GM06990 (cell line): ENCODE measurements around the gene RASSF8.

Experiments
- DNase-seq: peaks from one replicate; pipeline ENCODE4 v3.0.0-alpha.2; 2011; ENCODE audit not compliant: insufficient read length; ENCODE audit errors: extremely low read depth
- H3K27me3 ChIP-seq: replicated peaks from 2 replicates; pipeline ENCODE4 v1.6.0; 2011; ENCODE audit warnings: low read length; ENCODE audit not compliant: control insufficient read depth, insufficient read depth
- H3K36me3 ChIP-seq: 2 replicates; pipeline ENCODE4 v1.5.1; 2011; ENCODE audit warnings: low read length; ENCODE audit not compliant: control insufficient read depth, insufficient read depth
- H3K4me3 ChIP-seq: replicated peaks from 2 replicates; pipeline ENCODE4 v1.5.1; 2011; ENCODE audit warnings: low read depth, mild to moderate bottlenecking, control low read depth, low read length
- CTCF ChIP-seq: IDR thresholded peaks from 2 replicates; pipeline ENCODE4 v1.5.1; 2011; ENCODE audit warnings: low read length, control low read depth, mild to moderate bottlenecking, inconsistent platforms; ENCODE audit not compliant: insufficient read depth, poor library complexity, severe bottlenecking

Gene RASSF8

GRCh38 chr12:26011099-26011498, 52.6 kb downstream of the RASSF8 start:
- no peak for TF ChIP-seq CTCF
- DNase-seq, result no peak
- H3K27me3 ChIP-seq, result no peaks in the 10 kb centered on the region
- H3K36me3 ChIP-seq, result no peaks in the 10 kb centered on the region
- no peak overlapping the region for H3K4me3 ChIP-seq

- no peak for DNase-seq
- H3K36me3 ChIP-seq, result no peaks in the 10 kb centered on the region
- no peak overlapping the region for H3K4me3 ChIP-seq
- TF ChIP-seq CTCF, result no peak
- no peaks in the 10 kb centered on the region; the same call in 1 of the 2 replicates for H3K27me3 ChIP-seq
Measured at GRCh38 chr12:26014085-26014484, 55.6 kb downstream of the RASSF8 start.

- TF ChIP-seq CTCF, result no peak
- no peak overlapping the region for H3K4me3 ChIP-seq
- no peak for DNase-seq
- no peaks in the 10 kb centered on the region; the same call in 1 of the 2 replicates for H3K27me3 ChIP-seq
- H3K36me3 ChIP-seq, result no peaks in the 10 kb centered on the region
Measured at GRCh38 chr12:26016516-26016915, 58.0 kb downstream of the RASSF8 start.

GRCh38 chr12:26017484-26018211, 59.2 kb downstream of the RASSF8 start:
- DNase-seq, result peak; percentile 10
- H3K4me3 ChIP-seq, result no peak overlapping the region
- H3K27me3 ChIP-seq, result no peaks in the 10 kb centered on the region; the same call in 1 of the 2 replicates
- TF ChIP-seq CTCF, result peak; percentile 71
- no peaks in the 10 kb centered on the region for H3K36me3 ChIP-seq

GRCh38 chr12:26018926-26019325, 60.4 kb downstream of the RASSF8 start:
- Histone ChIP-seq H3K36me3 (no peaks in the 10 kb centered on the region), H3K4me3 (no peak overlapping the region), H3K27me3 (no peaks in the 10 kb centered on the region; the same call in 1 of the 2 replicates)
- no peak for DNase-seq
- no peak for TF ChIP-seq CTCF
